Smooth muscle cell (in vitro differentiated cells): ENCODE measurements around the gene SLC9A5. TPM values are rescaled to one million over a fixed set of nuclear protein-coding genes. Genes with fewer than 3 reads are reported as not detected.

Experiments used
- DNase-seq: peaks from one replicate; lab custom pipeline; 2025; ENCODE audit not compliant: unreplicated experiment; lab: John Stamatoyannopoulos, UW
- H2AFZ ChIP-seq: fragments of 200-600 bp; sonication (generic); 2 replicates; pipeline ENCODE4 v1.6.0; 2016; ENCODE audit warnings: antibody characterized with exemption, low read depth, mild to moderate bottlenecking
- H3F3A ChIP-seq: fragments of 200-600 bp; sonication (generic); 2 replicates; pipeline ENCODE4 v1.6.0; 2017; ENCODE audit warnings: antibody characterized with exemption, low read depth
- H3K27ac ChIP-seq: fragments of 200-600 bp; sonication (generic); 2 replicates; pipeline ENCODE4 v1.5.1; 2016; ENCODE audit warnings: low read depth, mild to moderate bottlenecking
- H3K27me3 ChIP-seq: fragments of 200-600 bp; sonication (generic); 2 replicates; pipeline ENCODE4 v1.6.1; 2016; ENCODE audit warnings: low read depth, mild to moderate bottlenecking
- H3K36me3 ChIP-seq: fragments of 200-600 bp; sonication (generic); 2 replicates; pipeline ENCODE4 v1.5.1; 2016; ENCODE audit warnings: low read depth
- H3K4me1 ChIP-seq: fragments of 200-600 bp; sonication (generic); 2 replicates; pipeline ENCODE4 v1.5.1; 2016; ENCODE audit warnings: low read depth
- H3K4me2 ChIP-seq: fragments of 200-600 bp; sonication (generic); 2 replicates; pipeline ENCODE4 v1.6.0; 2016; ENCODE audit warnings: mild to moderate bottlenecking
- H3K4me3 ChIP-seq: fragments of 200-600 bp; sonication (generic); 2 replicates; pipeline ENCODE4 v1.5.1; 2016; ENCODE audit warnings: mild to moderate bottlenecking
- H3K79me2 ChIP-seq: fragments of 200-600 bp; sonication (generic); 2 replicates; pipeline ENCODE4 v1.6.0; 2016; ENCODE audit warnings: low read depth, mild to moderate bottlenecking
- H3K9ac ChIP-seq: fragments of 200-600 bp; sonication (generic); 2 replicates; pipeline ENCODE4 v1.6.0; 2016; ENCODE audit warnings: low read depth
- H3K9me3 ChIP-seq: fragments of 200-600 bp; sonication (generic); replicated peaks from 2 replicates; pipeline ENCODE4 v1.5.1; 2016; ENCODE audit warnings: low read depth
- H4K20me1 ChIP-seq: fragments of 200-600 bp; sonication (generic); 2 replicates; pipeline ENCODE4 v1.6.0; 2016; ENCODE audit warnings: low read depth
- CTCF ChIP-seq: fragments of 200-600 bp; sonication (generic); IDR thresholded peaks from 2 replicates; pipeline ENCODE4 v1.5.1; 2017; ENCODE audit warnings: borderline replicate concordance, mild to moderate bottlenecking, antibody characterized with exemption; ENCODE audit not compliant: insufficient read depth, poor library complexity, severe bottlenecking
- WGBS: methylation state at CpG from one replicate; pipeline ENCODE4 v1.1.7; 2016; ENCODE audit warnings: low lambda C conversion rate; 5-methylcytosine and 5-hydroxymethylcytosine counted together
- polyA plus RNA-seq: library from polyadenylated mRNA; unstranded; fragments of >200 nt; fragmentation: Nextera tagmentation; extraction: Ambion mirVana; gene quantifications from 2 replicates; pipeline ENCODE4 v1.2.1, GENCODE V29; 2016
- total RNA-seq: library from RNA; depleted of rRNA; stranded (reverse); fragments of >200 nt; gene quantifications from 2 replicates; pipeline ENCODE4 v1.2.3, GENCODE V29; 2014

SLC9A5 gene
- total and polyA plus RNA-seq, 2 experiments from 2014 or later, result 2.1 to 9.1 TPM

DNA sequence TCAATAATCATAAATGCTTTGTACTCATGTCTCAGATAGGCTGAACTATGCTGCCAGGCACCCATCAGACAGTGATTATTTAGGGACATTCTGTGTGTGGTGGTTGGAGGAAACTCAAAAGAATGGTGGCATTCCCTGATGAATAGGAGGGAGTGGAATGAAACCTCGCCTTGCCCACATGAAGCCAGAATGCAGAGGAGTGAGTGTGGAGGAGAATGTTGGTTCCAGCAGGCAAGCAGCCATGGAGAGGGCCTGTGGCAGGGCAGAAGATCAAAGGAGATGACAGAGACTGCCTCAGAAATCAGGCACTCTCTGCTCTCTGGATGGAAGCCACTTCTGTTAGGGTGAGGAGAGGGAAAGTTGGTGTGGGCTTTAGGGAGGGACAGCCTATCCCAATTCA is 55.2 kb downstream of the SLC9A5 start:
- Histone ChIP-seq H3K4me2 (no peak overlapping the region), H3F3A (no peaks in the 10 kb centered on the region), H3K9me3 (no peaks in the 10 kb centered on the region), H2AFZ (no peak overlapping the region), H3K4me1 (no peaks in the 10 kb centered on the region), H3K27me3 (no peaks in the 10 kb centered on the region), H3K4me3 (no peak overlapping the region), H3K9ac (no peak overlapping the region), H3K79me2 (no peaks in the 10 kb centered on the region), H3K27ac (no peak overlapping the region), H3K36me3 (no peaks in the 10 kb centered on the region), H4K20me1 (no peaks in the 10 kb centered on the region)
- DNase-seq, result no peak
- 59% methylated on average over 1 of the region's 1 CpG for WGBS
- TF ChIP-seq CTCF, result no peak

DNA sequence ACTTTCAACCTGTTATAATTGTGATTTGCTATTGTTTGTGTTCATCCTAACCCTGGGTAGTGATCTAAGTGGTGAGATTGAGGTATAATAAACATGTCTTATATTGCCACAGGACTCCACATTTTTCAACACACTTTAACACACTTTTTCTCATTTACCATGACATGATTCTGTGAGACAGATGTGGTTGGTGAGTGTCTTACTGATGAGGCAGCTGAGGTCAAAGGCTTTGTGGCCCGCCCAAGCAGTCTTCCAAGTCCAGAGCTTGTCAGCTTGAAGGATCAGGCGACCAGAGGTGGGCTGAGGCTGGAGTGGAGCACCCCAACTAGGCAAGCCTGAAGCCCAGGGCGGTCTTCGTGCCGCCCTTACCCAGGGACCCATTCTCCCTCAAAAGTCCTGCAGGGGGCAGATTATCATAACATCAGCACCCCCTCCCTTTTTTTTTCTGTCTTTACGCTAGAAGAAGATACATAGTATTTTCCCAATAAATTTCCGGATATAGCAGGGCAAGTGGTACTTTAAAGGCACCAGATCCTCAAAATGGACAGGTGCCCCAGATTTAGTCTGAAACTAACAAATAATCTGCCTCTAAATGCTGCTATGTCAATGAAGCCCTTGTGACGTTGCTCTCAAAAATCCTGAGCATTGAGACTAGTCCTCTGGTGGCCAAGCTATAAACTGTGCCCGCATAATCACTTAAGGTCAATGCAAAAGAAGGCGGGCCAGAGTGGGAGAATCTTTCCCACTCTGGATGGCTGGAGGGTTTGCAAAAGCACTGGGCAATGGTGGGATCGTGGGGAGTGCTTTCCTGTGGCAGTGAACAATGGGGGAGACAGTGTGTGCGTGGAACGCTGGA is 56.7 kb downstream of the SLC9A5 start:
- no peak for TF ChIP-seq CTCF
- 91% methylated on average over 13 of the region's 13 CpGs for WGBS
- Histone ChIP-seq H3K79me2 (no peaks in the 10 kb centered on the region), H3K27me3 (no peaks in the 10 kb centered on the region), H3K9ac (no peak overlapping the region), H3K9me3 (no peaks in the 10 kb centered on the region), H2AFZ (no peak overlapping the region), H3K36me3 (no peaks in the 10 kb centered on the region), H3K27ac (no peak overlapping the region), H3K4me1 (no peaks in the 10 kb centered on the region), H3K4me2 (no peak overlapping the region), H3F3A (peaks cover 8% of the 10 kb centered on the region), H4K20me1 (no peaks in the 10 kb centered on the region), H3K4me3 (no peak overlapping the region)
- DNase-seq, result no peak

DNA sequence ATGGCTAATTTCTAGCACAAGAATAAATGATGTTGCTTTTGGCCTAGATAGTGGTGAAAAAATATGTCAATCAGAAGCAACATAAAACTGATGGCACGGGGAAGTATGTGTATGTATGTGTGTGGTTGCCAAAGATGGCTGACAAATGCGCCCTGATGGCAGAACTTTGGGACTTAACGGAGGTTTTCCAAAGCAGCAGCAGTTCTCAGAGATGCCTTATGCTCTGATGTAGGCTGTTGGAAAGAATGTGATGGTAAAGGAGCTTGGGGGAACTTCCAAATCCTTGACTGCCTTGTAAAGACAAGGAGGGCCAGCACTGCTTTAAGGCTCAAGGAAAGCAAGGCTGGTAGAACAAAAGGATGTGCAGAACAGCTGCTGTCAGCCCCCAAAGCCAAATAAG is 61.8 kb downstream of the SLC9A5 start:
- H3K27me3 ChIP-seq, result no peaks in the 10 kb centered on the region
- no peak for DNase-seq
- peak overlapping the region; percentile 13 for H3K4me2 ChIP-seq
- H3K36me3 ChIP-seq, result no peaks in the 10 kb centered on the region
- H3K27ac ChIP-seq, result peak overlapping the region; percentile 98
- peak overlapping the region; percentile 44 for H2AFZ ChIP-seq
- peaks cover 26% of the 10 kb centered on the region for H3F3A ChIP-seq
- no peaks in the 10 kb centered on the region for H3K79me2 ChIP-seq
- H3K9me3 ChIP-seq, result no peaks in the 10 kb centered on the region
- peak overlapping the region; percentile 78 for H3K9ac ChIP-seq
- no peak overlapping the region for H3K4me3 ChIP-seq
- no peak for TF ChIP-seq CTCF
- peaks cover 9% of the 10 kb centered on the region for H3K4me1 ChIP-seq
- no peaks in the 10 kb centered on the region for H4K20me1 ChIP-seq
- 75% methylated on average over 3 of the region's 3 CpGs for WGBS
